DMS 273 (cell line): ENCODE data around the gene KCNJ13.
"Not testable (repeated sequence)": the region's sequence is repeated elsewhere in the genome, so short reads cannot be mapped to it uniquely, and the experiment has no call there.

Experiments
- DNase-seq: peaks from one replicate; lab custom pipeline; 2025; ENCODE audit not compliant: unreplicated experiment; lab: John Stamatoyannopoulos, UW

Gene KCNJ13

GRCh38 chr2:232770207-232770606 lies 6.2 kb downstream of the KCNJ13 start:
- DNase-seq: no peak

- no peak for DNase-seq
These were observed 8.5 kb downstream of the KCNJ13 start for GRCh38 chr2:232767866-232768265.

GRCh38 chr2:232761301-232761907 lies 15.0 kb downstream of the KCNJ13 start:
- DNase-seq: peak; percentile 43

GRCh38 chr2:232757905-232758304 lies 18.5 kb downstream of the KCNJ13 start:
- DNase-seq: no peak

- DNase-seq: no peak
These were observed 26.2 kb downstream of the KCNJ13 start for GRCh38 chr2:232750135-232750671.

GRCh38 chr2:232749331-232749730 lies 27.0 kb downstream of the KCNJ13 start:
- DNase-seq: no peak

GRCh38 chr2:232748038-232748437 lies 28.3 kb downstream of the KCNJ13 start:
- no peak for DNase-seq

GRCh38 chr2:232744963-232745362 lies 31.4 kb downstream of the KCNJ13 start:
- DNase-seq: no peak

- no peak for DNase-seq
These were observed 34.4 kb downstream of the KCNJ13 start for GRCh38 chr2:232741972-232742371.

GRCh38 chr2:232741294-232741693 lies 35.1 kb downstream of the KCNJ13 start:
- DNase-seq: no peak

GRCh38 chr2:232731470-232731869 lies 44.9 kb downstream of the KCNJ13 start:
- DNase-seq: no peak

GRCh38 chr2:232728785-232729184 lies 47.6 kb downstream of the KCNJ13 start:
- no peak for DNase-seq

- no peak for DNase-seq
These were observed 53.3 kb downstream of the KCNJ13 start for GRCh38 chr2:232723027-232723426.

GRCh38 chr2:232721882-232722281 lies 54.5 kb downstream of the KCNJ13 start:
- no peak for DNase-seq

- no peak for DNase-seq
These were observed 55.1 kb downstream of the KCNJ13 start for GRCh38 chr2:232721261-232721660.

- DNase-seq: not testable (repeated sequence)
These were observed 56.3 kb downstream of the KCNJ13 start for GRCh38 chr2:232720056-232720455.
